Activated CD8-positive, alpha-beta memory T cell treated with anti-CD3 and anti-CD28 coated beads for 4 hours (primary cell): Measurements from ENCODE around the gene CEP85.
"Not testable (repeated sequence)": the region's sequence is repeated elsewhere in the genome, so short reads cannot be mapped to it uniquely, and the experiment has no call there.

Experiments
- DNase-seq, 2 donors: peaks; one replicate each; pipeline ENCODE4 v3.0.0-alpha.2; 2020; ENCODE audit warnings: low read depth in 2 of 2

Gene CEP85

GRCh38 chr1:26224606-26225005 lies 9.4 kb upstream of the CEP85 start:
- no peak for DNase-seq

GRCh38 chr1:26225033-26225831 lies 8.8 kb upstream of the CEP85 start:
- DNase-seq: peak in 1 of 2 donors; percentile 14

- not testable (repeated sequence) for DNase-seq
These were observed 3.3 kb upstream of the CEP85 start for GRCh38 chr1:26230682-26231081.

- peak in 1 of 2 donors; percentile 5 for DNase-seq
These were observed 807 bp downstream of the CEP85 start for GRCh38 chr1:26234644-26235370.

- DNase-seq: no peak
These were observed 3.4 kb downstream of the CEP85 start for GRCh38 chr1:26237230-26237966.

GRCh38 chr1:26239936-26240335 lies 5.9 kb downstream of the CEP85 start:
- DNase-seq: no peak

GRCh38 chr1:26252718-26253117 lies 18.7 kb downstream of the CEP85 start:
- no peak for DNase-seq

GRCh38 chr1:26254404-26254803 lies 20.4 kb downstream of the CEP85 start:
- DNase-seq: no peak

GRCh38 chr1:26257222-26257621 lies 23.2 kb downstream of the CEP85 start:
- no peak for DNase-seq

- DNase-seq: no peak
These were observed 25.0 kb downstream of the CEP85 start for GRCh38 chr1:26259005-26259404.

- no peak for DNase-seq
These were observed 25.6 kb downstream of the CEP85 start for GRCh38 chr1:26259578-26259977.

GRCh38 chr1:26263212-26263611 lies 29.2 kb downstream of the CEP85 start:
- DNase-seq: no peak

GRCh38 chr1:26265405-26265804 lies 31.4 kb downstream of the CEP85 start:
- no peak for DNase-seq

GRCh38 chr1:26268290-26269197 lies 34.5 kb downstream of the CEP85 start:
- no peak for DNase-seq

- DNase-seq: no peak
These were observed 35.2 kb downstream of the CEP85 start for GRCh38 chr1:26269198-26269550.

GRCh38 chr1:26274801-26275425 lies 40.9 kb downstream of the CEP85 start:
- DNase-seq: no peak

- peak; percentile 69 to 72 for DNase-seq
These were observed 41.8 kb downstream of the CEP85 start for GRCh38 chr1:26275580-26276431.

- no peak for DNase-seq
These were observed 42.4 kb downstream of the CEP85 start for GRCh38 chr1:26276432-26276838.

GRCh38 chr1:26277261-26277661 lies 43.3 kb downstream of the CEP85 start:
- DNase-seq: no peak

GRCh38 chr1:26277719-26278118 lies 43.7 kb downstream of the CEP85 start:
- no peak for DNase-seq
